SH-SY5Y (cell line): ENCODE results near the gene DDX5.

Source experiments
- GATA2 ChIP-seq: IDR thresholded peaks from 2 replicates; pipeline ENCODE4 v1.6.1; 2011; ENCODE audit warnings: mild to moderate bottlenecking, low read depth, low read length
- GATA3 ChIP-seq: IDR thresholded peaks from 2 replicates; pipeline ENCODE4 v1.6.1; 2011; ENCODE audit warnings: low read depth, mild to moderate bottlenecking, low read length, moderate library complexity

DNA sequence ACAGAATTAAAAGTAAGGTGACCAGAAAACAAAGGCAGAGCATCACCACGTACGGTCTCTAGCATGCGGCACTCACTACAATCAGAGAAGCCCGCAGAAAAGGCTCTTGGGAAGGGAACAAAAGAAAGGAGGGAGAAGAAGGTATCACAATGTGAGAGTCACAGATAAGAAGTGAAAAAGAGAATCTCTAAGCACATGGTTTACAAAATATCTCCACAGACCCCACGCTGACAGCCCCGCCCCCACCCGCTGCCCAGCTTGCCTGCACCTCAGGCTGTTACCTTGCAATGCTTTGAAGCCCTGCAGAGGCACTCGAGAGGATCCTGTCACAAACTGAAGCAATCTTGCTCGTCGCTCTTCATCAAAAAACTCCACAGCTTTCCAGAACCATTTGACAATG lies 41.2 kb upstream of the DDX5 start:
- TF ChIP-seq GATA2 (no peak), GATA3 (no peak)
